MM.1S (cell line): ENCODE measurements around the gene POLD1.
"Not testable (repeated sequence)": the region's sequence is repeated elsewhere in the genome, so short reads cannot be mapped to it uniquely, and the experiment has no call there.

Source experiments
- DNase-seq: peaks from one replicate; pipeline ENCODE4 v3.0.0-alpha.2; 2015
- H2AFZ ChIP-seq: fragments of 300-600 bp; sonication (generic); 2 replicates; pipeline ENCODE4 v1.6.0; 2016; ENCODE audit warnings: antibody characterized with exemption, low read length
- H3F3A ChIP-seq: fragments of 300-600 bp; sonication (generic); 2 replicates; pipeline ENCODE4 v1.6.1; 2016; ENCODE audit warnings: mild to moderate bottlenecking, antibody characterized with exemption, low read length, moderate library complexity, mixed read lengths; ENCODE audit not compliant: insufficient read depth
- H3K27ac ChIP-seq: fragments of 300-600 bp; sonication (generic); 2 replicates; pipeline ENCODE4 v1.5.1; 2016; ENCODE audit warnings: mild to moderate bottlenecking, low read length
- H3K27me3 ChIP-seq: fragments of 300-600 bp; sonication (generic); replicated peaks from 2 replicates; pipeline ENCODE4 v1.6.0; 2016; ENCODE audit warnings: low read length; ENCODE audit not compliant: insufficient read depth
- H3K36me3 ChIP-seq: fragments of 300-600 bp; sonication (generic); replicated peaks from 2 replicates; pipeline ENCODE4 v1.6.1; 2016; ENCODE audit warnings: mild to moderate bottlenecking, low read length, mixed read lengths; ENCODE audit not compliant: insufficient read depth
- H3K4me1 ChIP-seq: fragments of 300-600 bp; sonication (generic); 2 replicates; pipeline ENCODE4 v1.6.1; 2016; ENCODE audit warnings: low read length, mixed read lengths
- H3K4me2 ChIP-seq: fragments of 300-600 bp; sonication (generic); 2 replicates; pipeline ENCODE4 v1.6.0; 2016; ENCODE audit warnings: low read depth, low read length
- H3K4me3 ChIP-seq: fragments of 300-600 bp; sonication (generic); 2 replicates; pipeline ENCODE4 v1.5.1; 2016; ENCODE audit warnings: low read length, mixed read lengths
- H3K79me2 ChIP-seq: fragments of 300-600 bp; sonication (generic); 2 replicates; pipeline ENCODE4 v1.6.1; 2016; ENCODE audit warnings: mixed run types, low read length, mixed read lengths
- H3K9ac ChIP-seq: fragments of 300-600 bp; sonication (generic); 2 replicates; pipeline ENCODE4 v1.6.1; 2016; ENCODE audit warnings: low read length, mixed read lengths
- H3K9me2 ChIP-seq: fragments of 300-600 bp; sonication (generic); replicated peaks from 2 replicates; pipeline ENCODE4 v1.6.1; 2016; ENCODE audit warnings: mild to moderate bottlenecking, low read length, mixed read lengths; ENCODE audit not compliant: insufficient read depth
- H3K9me3 ChIP-seq: fragments of 300-600 bp; sonication (generic); replicated peaks from 2 replicates; pipeline ENCODE4 v1.6.1; 2016; ENCODE audit warnings: mild to moderate bottlenecking, low read length, mixed read lengths; ENCODE audit not compliant: insufficient read depth
- H4K20me1 ChIP-seq: fragments of 300-600 bp; sonication (generic); 2 replicates; pipeline ENCODE4 v1.6.1; 2016; ENCODE audit warnings: mild to moderate bottlenecking, low read length, moderate library complexity, mixed read lengths; ENCODE audit not compliant: insufficient read depth
- EZH2 ChIP-seq: fragments of 300-600 bp; sonication (generic); optimal IDR thresholded peaks from 2 replicates; pipeline ENCODE3; 2017; ENCODE audit warnings: low read depth, mild to moderate bottlenecking, antibody characterized with exemption, low read length, mixed read lengths
- EZH2phosphoT487 ChIP-seq: fragments of 300-600 bp; sonication (generic); IDR thresholded peaks from 2 replicates; pipeline ENCODE4 v1.6.1; 2018; ENCODE audit warnings: antibody characterized with exemption, low read length
- TF ChIP-seq, protein P1 (sequence below): fragments of 300-600 bp; sonication (generic); IDR thresholded peaks from 2 replicates; pipeline ENCODE4 v1.5.1; 2016; ENCODE audit warnings: antibody characterized with exemption, low read length, mixed read lengths

POLD1 gene

GRCh38 chr19:50387868-50388245, 3.7 kb downstream of the POLD1 start:
- 0 out of 2 replicates have a peak, but pooled peaks cover 5% of the 10 kb centered on the region for H3F3A ChIP-seq
- H3K9me3 ChIP-seq = no peaks in the 10 kb centered on the region
- H3K9me2 ChIP-seq = no peaks in the 10 kb centered on the region
- no peaks in the 10 kb centered on the region for H3K27me3 ChIP-seq
- H3K4me1 ChIP-seq = no peaks in the 10 kb centered on the region; the same call in 1 of the 2 replicates
- H3K4me3 ChIP-seq = no peak overlapping the region
- H2AFZ ChIP-seq = no peak overlapping the region
- no peak overlapping the region for H3K4me2 ChIP-seq
- no peaks in the 10 kb centered on the region for H4K20me1 ChIP-seq
- no peak for DNase-seq
- H3K36me3 ChIP-seq = no peaks in the 10 kb centered on the region; the same call in 1 of the 2 replicates
- no peak for TF ChIP-seq EZH2phosphoT487
- TF ChIP-seq, protein P1, sequence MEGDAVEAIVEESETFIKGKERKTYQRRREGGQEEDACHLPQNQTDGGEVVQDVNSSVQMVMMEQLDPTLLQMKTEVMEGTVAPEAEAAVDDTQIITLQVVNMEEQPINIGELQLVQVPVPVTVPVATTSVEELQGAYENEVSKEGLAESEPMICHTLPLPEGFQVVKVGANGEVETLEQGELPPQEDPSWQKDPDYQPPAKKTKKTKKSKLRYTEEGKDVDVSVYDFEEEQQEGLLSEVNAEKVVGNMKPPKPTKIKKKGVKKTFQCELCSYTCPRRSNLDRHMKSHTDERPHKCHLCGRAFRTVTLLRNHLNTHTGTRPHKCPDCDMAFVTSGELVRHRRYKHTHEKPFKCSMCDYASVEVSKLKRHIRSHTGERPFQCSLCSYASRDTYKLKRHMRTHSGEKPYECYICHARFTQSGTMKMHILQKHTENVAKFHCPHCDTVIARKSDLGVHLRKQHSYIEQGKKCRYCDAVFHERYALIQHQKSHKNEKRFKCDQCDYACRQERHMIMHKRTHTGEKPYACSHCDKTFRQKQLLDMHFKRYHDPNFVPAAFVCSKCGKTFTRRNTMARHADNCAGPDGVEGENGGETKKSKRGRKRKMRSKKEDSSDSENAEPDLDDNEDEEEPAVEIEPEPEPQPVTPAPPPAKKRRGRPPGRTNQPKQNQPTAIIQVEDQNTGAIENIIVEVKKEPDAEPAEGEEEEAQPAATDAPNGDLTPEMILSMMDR = no peak
- no peak for TF ChIP-seq EZH2
- H3K9ac ChIP-seq = no peak overlapping the region
- peaks cover 65% of the 10 kb centered on the region for H3K79me2 ChIP-seq
- H3K27ac ChIP-seq = no peak overlapping the region

GRCh38 chr19:50390295-50390694, 6.1 kb downstream of the POLD1 start:
- DNase-seq, H3K9me2 ChIP-seq, H3K4me1 ChIP-seq, H3K27ac ChIP-seq, H3K36me3 ChIP-seq, H3K27me3 ChIP-seq, H3K4me2 ChIP-seq, H3K4me3 ChIP-seq, H2AFZ ChIP-seq, H3K9me3 ChIP-seq, H3K9ac ChIP-seq, H4K20me1 ChIP-seq, H3F3A ChIP-seq: not testable (repeated sequence)
- peaks cover 71% of the 10 kb centered on the region for H3K79me2 ChIP-seq

DNA sequence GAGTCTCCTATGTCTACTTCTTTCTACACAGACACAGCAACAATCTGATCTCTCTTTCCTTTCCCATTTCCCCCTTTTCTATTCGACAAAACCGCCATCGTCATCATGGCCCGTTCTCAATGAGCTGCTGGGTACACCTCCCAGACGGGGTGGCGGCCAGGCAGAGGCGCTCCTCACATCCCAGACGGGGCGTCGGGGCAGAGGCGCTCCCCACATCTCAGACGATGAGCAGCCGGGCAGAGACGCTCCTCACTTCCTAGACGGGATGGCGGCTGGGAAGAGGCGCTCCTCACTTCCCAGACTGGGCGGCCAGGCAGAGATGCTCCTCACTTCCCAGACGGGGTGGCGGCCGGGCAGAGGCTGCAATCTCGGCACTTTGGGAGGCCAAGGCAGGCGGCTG, 6.8 kb downstream of the POLD1 start:
- not testable (repeated sequence) for H3K4me1 ChIP-seq, H3K27me3 ChIP-seq, H3F3A ChIP-seq, H3K4me3 ChIP-seq, H2AFZ ChIP-seq, H3K9ac ChIP-seq, H3K9me3 ChIP-seq, H3K4me2 ChIP-seq, H3K27ac ChIP-seq, H3K36me3 ChIP-seq, H4K20me1 ChIP-seq, DNase-seq, H3K9me2 ChIP-seq
- H3K79me2 ChIP-seq = peaks cover 70% of the 10 kb centered on the region

DNA sequence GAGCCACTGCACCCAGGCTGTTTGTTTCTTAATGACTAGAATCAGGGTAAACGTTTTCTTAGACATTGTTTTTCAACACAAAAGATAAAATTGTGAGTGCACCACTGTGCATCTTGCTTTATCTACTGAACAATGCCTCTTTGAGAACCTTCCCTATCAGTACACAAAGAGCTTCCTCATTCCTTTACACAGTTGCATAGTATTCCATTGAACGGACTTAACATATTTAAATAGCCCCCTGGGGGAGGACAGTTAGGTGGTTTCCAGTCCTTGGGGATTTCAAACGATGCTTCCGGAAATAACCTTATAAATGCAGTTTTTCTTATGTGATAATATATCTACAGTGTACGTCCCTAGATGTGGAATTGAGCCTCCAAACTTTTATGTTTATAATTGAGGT, 8.6 kb downstream of the POLD1 start:
- no peaks in the 10 kb centered on the region for H3F3A ChIP-seq
- H2AFZ ChIP-seq = no peak overlapping the region
- no peaks in the 10 kb centered on the region for H3K36me3 ChIP-seq
- TF ChIP-seq EZH2phosphoT487 (no peak), EZH2 (no peak)
- TF ChIP-seq, protein P1 = no peak
- no peaks in the 10 kb centered on the region for H3K9me2 ChIP-seq
- no peaks in the 10 kb centered on the region for H3K9me3 ChIP-seq
- H3K27me3 ChIP-seq = no peaks in the 10 kb centered on the region
- H3K4me2 ChIP-seq = no peak overlapping the region
- peaks cover 55% of the 10 kb centered on the region for H3K79me2 ChIP-seq
- H3K4me1 ChIP-seq = no peaks in the 10 kb centered on the region
- DNase-seq = no peak
- no peak overlapping the region for H3K4me3 ChIP-seq
- H3K27ac ChIP-seq = no peak overlapping the region
- no peaks in the 10 kb centered on the region for H4K20me1 ChIP-seq
- no peak overlapping the region for H3K9ac ChIP-seq
